ENCODE measurements around the gene TMEM239. TPM values are rescaled to one million over a fixed set of nuclear protein-coding genes. Genes with fewer than 3 reads are reported as not detected.

The TMEM239 gene
- total and polyA plus RNA-seq, 2 of the 8 experiments (the other 6 are each of a cell fraction or from before 2014, with no cell fraction given): not detected

GRCh38 chr20:2847802-2848201, 31.6 kb downstream of the TMEM239 start (continued):
- TF ChIP-seq YY1 (IDR thresholded peaks at IDR 0.05; ENCODE audit: low read depth, low read length): no peak
- no peak for TF ChIP-seq POLR2AphosphoS5 (IDR thresholded peaks at IDR 0.05; ENCODE audit: low read depth, low read length)
- no peak for TF ChIP-seq SP4 (IDR thresholded peaks at IDR 0.05; ENCODE audit: low read length)
- TF ChIP-seq SIRT6 (IDR thresholded peaks at IDR 0.05; ENCODE audit: low read length): no peak

Data from H1 (cell line).